ENCODE results near the gene ANKRD29. TPM values are rescaled to one million over a fixed set of nuclear protein-coding genes. Genes with fewer than 3 reads are reported as not detected.
A peak's percentile ranks its signal among the peaks of the same experiment; 100 is the strongest.

Gene ANKRD29
- total and polyA plus RNA-seq, 2 experiments from 2014 or later, result 6.6 to 36.6 TPM

- no peak for TF ChIP-seq ZNF462 (CRISPR knock-in tag; IDR thresholded peaks at IDR 0.05)
- no peak for TF ChIP-seq ZNF331 (CRISPR knock-in tag; IDR thresholded peaks at IDR 0.05; ENCODE audit: low read depth)
Measured at GRCh38 chr18:23671564-23671963, 8.9 kb upstream of the ANKRD29 start (continued).

GRCh38 chr18:23669804-23670405 is 7.2 kb upstream of the ANKRD29 start:
- DNase-seq (ENCODE audit: low spot score) (no peak), ATAC-seq (no peak)
- Mint-ChIP-seq H3K27me3 (ENCODE audit: insufficient read depth, low read depth, poor library complexity) (peaks cover 5% of the 10 kb centered on the region), H3K9me3 (no peaks in the 10 kb centered on the region), H3K36me3 (ENCODE audit: low read depth) (no peaks in the 10 kb centered on the region), H3K4me3 (no peak overlapping the region), H3K27ac (no peak overlapping the region), H3K4me1 (peaks cover 17% of the 10 kb centered on the region)
- no peaks in the 10 kb centered on the region for H3K9me2 ChIP-seq (ENCODE audit: insufficient read depth)
- no peak overlapping the region for H3K27ac ChIP-seq (ENCODE audit: low read depth)
- no peak overlapping the region for H3K4me3 ChIP-seq
- no peaks in the 10 kb centered on the region for H4K20me1 ChIP-seq (replicated peaks; ENCODE audit: insufficient read depth)
- 0 out of 2 replicates have a peak overlapping the region, but pooled peaks have one; percentile 10 for H2AFZ ChIP-seq
- H3K36me3 ChIP-seq (ENCODE audit: insufficient read depth), result no peaks in the 10 kb centered on the region
- H3K4me1 ChIP-seq (ENCODE audit: insufficient read depth), result peaks cover 22% of the 10 kb centered on the region
- no peaks in the 10 kb centered on the region for H3K27me3 ChIP-seq (ENCODE audit: insufficient read depth)
- H3K79me2 ChIP-seq (replicated peaks; ENCODE audit: insufficient read depth), result no peaks in the 10 kb centered on the region
- no peak overlapping the region for H3K4me2 ChIP-seq
- H3F3A ChIP-seq (replicated peaks; ENCODE audit: low read depth), result no peaks in the 10 kb centered on the region
- TF ChIP-seq REST (IDR thresholded peaks at IDR 0.05; ENCODE audit: unreplicated experiment) (no peak), CTCF (conservative IDR thresholded peaks at IDR 0.05; ENCODE audit: low read depth in 2 of 2) (no peak), ETS1 (IDR thresholded peaks at IDR 0.05) (no peak), ZNF331 (CRISPR knock-in tag; IDR thresholded peaks at IDR 0.05; ENCODE audit: low read depth) (no peak), EZH2phosphoT487 (IDR thresholded peaks at IDR 0.05; ENCODE audit: unreplicated experiment) (no peak), STAT1 (IDR thresholded peaks at IDR 0.05; ENCODE audit: unreplicated experiment) (no peak), NANOG (IDR thresholded peaks at IDR 0.05; ENCODE audit: borderline replicate concordance) (no peak), JUNB (IDR thresholded peaks at IDR 0.05; ENCODE audit: unreplicated experiment) (no peak)
